GM12873 (cell line): ENCODE data around the gene ZNF653.

Experiments
- TF ChIP-seq, protein P1 (sequence below): IDR thresholded peaks from 2 replicates; pipeline ENCODE4 v1.5.1; 2012; ENCODE audit warnings: low read depth, mild to moderate bottlenecking, moderate library complexity, low read length, control low read depth; ENCODE audit not compliant: insufficient read depth; ENCODE audit errors: missing control alignments

The ZNF653 gene

DNA sequence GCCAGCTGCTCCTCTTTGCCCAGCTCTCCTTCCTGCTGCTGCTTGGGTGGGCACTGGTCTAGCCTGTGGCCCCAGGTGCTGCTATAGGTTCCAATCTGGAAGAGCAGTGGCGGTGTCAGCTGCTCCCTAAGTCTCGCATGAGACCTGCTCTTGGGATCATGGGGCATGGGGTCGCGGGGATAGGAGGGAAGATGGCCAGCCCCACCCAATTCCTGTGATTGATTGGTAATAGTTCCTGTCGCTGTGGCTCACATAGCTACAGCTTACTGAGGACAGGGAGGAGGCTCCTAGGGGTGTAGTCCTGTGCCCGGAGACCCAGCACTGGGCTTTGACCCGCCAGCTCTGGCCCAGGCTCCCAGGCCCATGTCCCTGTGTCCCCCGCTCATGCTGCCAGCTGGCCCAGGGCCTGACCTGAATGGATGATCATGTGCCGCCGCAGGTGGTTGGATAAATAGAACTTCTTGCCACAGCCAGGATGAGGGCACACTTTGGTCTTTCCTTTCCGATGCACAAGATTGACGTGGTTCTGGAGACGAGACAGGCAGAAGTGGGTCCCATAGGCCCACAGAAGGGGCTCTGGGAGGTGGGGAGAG, 20.3 kb downstream of the ZNF653 start:
- TF ChIP-seq, protein P1, sequence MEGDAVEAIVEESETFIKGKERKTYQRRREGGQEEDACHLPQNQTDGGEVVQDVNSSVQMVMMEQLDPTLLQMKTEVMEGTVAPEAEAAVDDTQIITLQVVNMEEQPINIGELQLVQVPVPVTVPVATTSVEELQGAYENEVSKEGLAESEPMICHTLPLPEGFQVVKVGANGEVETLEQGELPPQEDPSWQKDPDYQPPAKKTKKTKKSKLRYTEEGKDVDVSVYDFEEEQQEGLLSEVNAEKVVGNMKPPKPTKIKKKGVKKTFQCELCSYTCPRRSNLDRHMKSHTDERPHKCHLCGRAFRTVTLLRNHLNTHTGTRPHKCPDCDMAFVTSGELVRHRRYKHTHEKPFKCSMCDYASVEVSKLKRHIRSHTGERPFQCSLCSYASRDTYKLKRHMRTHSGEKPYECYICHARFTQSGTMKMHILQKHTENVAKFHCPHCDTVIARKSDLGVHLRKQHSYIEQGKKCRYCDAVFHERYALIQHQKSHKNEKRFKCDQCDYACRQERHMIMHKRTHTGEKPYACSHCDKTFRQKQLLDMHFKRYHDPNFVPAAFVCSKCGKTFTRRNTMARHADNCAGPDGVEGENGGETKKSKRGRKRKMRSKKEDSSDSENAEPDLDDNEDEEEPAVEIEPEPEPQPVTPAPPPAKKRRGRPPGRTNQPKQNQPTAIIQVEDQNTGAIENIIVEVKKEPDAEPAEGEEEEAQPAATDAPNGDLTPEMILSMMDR: no peak

GRCh38 chr19:11483366-11484111, 22.1 kb downstream of the ZNF653 start:
- TF ChIP-seq, protein P1: no peak

DNA sequence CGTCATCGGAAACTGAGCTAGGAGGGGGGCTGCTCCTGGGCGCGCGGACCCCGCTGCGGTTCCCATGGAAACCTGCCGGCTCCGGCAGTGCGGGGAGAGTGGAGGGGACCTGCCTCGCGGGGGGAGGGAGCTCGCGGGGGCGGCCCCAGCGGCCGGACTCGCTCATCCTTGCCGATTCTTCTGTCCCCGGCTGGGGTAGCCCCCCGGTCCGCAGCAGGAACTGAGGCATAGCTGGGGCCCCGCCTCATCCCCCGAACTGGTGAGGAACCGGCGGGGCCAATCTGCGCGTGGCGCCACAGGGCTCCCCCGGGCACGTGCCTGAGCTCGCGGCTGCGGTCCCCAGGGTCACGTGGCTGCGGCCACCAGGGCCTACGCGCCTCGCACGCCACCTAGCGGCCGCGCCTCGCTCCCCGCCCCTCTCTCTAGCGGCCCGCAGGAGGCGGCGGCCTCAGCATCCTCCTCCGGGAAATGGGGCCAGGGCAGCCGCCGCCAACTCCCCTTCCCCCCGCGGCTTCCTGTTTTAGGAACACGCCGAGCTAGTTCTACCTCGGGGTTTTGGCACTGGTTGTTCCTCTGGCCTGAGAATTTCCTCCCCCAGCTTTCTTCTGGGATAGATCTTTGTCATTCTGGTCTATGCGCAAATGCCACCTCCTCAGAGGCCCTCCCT, 23.1 kb downstream of the ZNF653 start:
- TF ChIP-seq, protein P1: peak; percentile 94

DNA sequence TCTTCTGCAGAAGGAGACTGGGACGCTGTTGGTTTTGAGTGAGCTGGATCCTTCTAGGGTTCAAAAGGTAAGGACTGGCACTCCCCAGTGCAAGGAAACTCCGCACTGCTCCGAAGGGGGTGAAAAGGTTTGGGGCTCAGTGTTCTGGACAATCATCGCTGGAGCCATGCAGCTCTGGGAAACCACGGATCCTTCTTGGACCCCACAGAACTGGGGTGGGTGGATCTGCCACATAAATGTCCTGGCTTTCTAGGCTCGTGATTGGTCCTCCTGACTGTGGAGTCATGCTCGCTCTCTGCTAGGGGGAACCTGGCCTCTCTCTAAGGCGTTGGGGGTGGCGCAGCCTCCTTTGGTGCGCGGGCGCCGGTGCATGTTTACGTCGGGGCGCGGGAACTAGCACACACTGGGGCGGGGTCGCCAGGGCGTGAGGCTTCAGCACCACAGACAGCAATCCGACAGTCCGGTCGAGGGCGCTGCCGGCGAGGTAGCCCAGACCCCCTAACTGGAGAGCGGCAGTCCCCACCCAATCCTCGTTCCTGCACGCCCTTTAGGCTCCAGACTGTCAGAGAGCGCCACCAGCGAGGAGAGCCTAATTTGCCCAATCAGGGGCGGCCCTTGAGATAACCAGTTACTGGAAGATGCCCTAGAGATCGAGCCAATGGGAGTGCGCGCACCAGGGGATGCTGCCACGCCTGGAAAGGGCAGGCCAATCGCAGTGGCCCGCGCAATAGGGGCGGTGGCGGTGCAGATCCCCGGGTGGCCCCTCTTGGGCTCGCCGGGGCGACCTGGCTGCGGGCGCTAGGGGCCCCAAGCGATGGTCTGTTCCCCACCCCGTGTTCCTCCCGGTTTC, 23.9 kb downstream of the ZNF653 start:
- TF ChIP-seq, protein P1: no peak

DNA sequence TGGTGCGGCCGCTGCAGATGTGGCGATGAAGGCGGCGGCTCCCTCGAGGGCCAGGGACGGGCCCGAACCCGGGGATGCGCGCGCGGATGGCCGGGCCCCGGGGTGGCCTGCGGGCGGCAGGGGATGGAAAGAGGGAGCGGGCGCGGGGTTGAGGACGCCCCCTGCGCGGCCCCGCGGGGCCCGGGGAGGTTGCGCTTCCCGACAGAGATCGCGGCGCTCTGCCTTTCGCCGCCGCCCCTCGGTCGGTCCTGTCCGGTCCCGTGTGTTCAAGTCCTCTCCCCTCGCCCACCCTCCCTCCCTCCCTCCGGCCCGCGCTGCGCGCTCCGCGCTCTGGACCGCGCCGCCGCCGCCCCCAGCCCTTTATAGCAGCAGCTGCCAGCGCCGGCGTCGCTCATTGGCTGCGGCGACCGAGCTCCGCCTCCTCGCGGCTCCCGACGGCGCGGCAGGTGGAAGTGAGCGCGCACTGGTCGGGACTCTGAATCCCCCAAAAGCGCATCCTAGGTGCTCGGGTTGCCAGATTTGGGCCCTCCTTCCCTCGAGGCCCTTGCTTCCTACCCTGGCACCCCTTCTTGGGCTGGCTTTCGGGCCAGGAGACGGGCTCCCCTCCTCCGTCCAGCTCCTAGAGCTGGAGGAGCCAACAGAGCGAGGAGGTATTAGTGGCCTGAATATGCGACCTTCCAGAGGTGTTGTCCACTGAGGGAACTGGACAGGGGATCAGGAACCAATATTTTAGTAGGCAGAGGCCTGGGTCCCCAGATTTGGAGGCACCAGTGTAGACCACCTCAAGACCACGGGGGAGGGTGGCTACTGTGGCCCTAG, 24.7 kb downstream of the ZNF653 start, which contains the start of gene ELAVL3:
ELAVL3 (minus strand) TSS at position 332 of the 819 bp plus-strand sequence. CDS start 438 bp downstream, outside the sequence.
- TF ChIP-seq, protein P1: no peak

DNA sequence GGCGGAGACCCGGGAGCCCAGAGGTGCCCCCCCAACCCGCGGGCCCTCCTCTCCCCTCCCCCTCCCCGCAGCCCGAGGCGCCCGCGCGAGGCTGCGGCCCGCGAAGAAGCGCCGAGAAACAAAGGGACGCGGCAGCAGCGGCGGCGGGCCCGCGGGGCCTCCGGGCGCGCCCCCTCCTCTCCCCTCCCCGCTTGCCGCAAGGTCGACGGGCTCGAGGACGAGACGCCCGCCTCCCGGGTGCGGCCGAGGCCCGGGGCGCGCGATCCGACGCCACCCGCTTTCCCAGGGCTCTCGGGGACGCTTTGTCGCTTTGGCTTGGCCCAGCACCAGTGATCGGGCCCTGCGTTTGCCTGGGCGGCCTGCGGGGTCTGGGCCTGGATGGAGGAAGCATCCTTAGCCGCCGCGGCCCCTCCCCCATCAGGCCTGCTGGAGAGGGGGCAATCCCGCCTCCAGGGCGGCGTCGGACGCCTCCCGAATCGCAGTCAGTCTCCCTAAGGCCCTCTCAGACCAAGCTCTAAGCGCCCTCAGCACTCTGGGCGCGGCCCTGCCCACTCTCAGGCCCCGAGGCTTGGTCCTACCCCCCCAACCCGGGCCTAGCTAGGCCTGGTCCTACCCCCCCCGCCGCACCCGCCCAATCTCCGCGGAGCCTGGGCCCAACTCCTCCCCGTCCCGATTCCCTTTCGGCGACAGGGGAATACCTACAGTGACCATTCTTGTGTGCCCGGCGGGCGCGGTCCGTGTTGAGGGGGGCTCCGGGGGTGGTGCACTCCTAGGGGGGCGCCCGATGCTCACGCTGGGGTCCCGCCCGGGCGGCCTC, 25.5 kb downstream of the ZNF653 start:
- TF ChIP-seq, protein P1: no peak
